Parathyroid adenoma (tissue), 2 donors: Measurements from ENCODE around the gene DIPK1A.
"Not testable (repeated sequence)": the region's sequence is repeated elsewhere in the genome, so short reads cannot be mapped to it uniquely, and the experiment has no call there.

Experiments
- H2AFZ ChIP-seq: fragments of 300-600 bp; sonication (generic); one replicate; pipeline ENCODE4 v1.7.0; 2017; ENCODE audit warnings: antibody characterized with exemption, mild to moderate bottlenecking
- H3K27ac ChIP-seq: fragments of 300-600 bp; sonication (generic); one replicate; pipeline ENCODE4 v1.7.0; 2017
- H3K27me3 ChIP-seq: fragments of 300-600 bp; sonication (generic); one replicate; pipeline ENCODE4 v1.7.0; 2017; ENCODE audit warnings: low read length; ENCODE audit not compliant: control insufficient read depth, insufficient read depth
- H3K36me3 ChIP-seq: fragments of 300-600 bp; sonication (generic); one replicate; pipeline ENCODE4 v1.7.0; 2017; ENCODE audit warnings: low read length; ENCODE audit not compliant: control insufficient read depth, insufficient read depth
- H3K4me1 ChIP-seq: fragments of 300-600 bp; sonication (generic); one replicate; pipeline ENCODE4 v1.7.0; 2017; ENCODE audit warnings: control low read depth
- H3K4me2 ChIP-seq: fragments of 300-600 bp; sonication (generic); one replicate; pipeline ENCODE4 v1.7.0; 2017; ENCODE audit warnings: low read length
- H3K4me3 ChIP-seq: fragments of 300-600 bp; sonication (generic); one replicate; pipeline ENCODE4 v1.7.0; 2017; ENCODE audit warnings: low read depth, low read length
- H3K79me2 ChIP-seq: fragments of 300-600 bp; sonication (generic); one replicate; pipeline ENCODE4 v1.7.0; 2017; ENCODE audit warnings: control low read depth
- H3K9ac ChIP-seq: fragments of 300-600 bp; sonication (generic); one replicate; pipeline ENCODE4 v1.7.0; 2017; ENCODE audit warnings: mild to moderate bottlenecking
- H3K9me3 ChIP-seq: fragments of 300-600 bp; sonication (generic); one replicate; pipeline ENCODE4 v1.7.0; 2017; ENCODE audit warnings: low read length; ENCODE audit not compliant: control insufficient read depth
- TF ChIP-seq, protein P1 (sequence below): fragments of 300-600 bp; sonication (generic); IDR thresholded peaks from one replicate; pipeline ENCODE4 v1.7.0; 2017; ENCODE audit warnings: antibody characterized with exemption, mild to moderate bottlenecking
- donor health status: primary hyperparathyroidism.

Gene DIPK1A

DNA sequence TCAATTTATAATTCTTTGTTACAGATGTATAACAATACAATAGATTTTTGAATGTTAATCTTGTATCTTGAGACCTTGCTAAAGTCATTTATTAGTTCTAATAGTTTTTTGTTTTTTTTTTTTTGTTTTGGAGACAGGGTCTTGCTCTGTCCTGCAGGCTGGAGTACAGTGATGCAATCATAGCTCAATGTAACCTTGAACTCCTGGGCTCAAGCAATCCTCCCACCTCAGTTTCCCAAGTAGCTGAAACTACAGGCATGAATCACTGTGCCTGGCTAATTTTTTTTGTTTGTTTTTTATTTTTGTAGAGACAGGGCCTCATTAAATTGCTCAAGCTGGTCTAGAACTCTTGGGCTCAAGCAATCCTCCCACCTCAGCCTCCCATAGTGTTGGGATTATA is 26.2 kb upstream of the DIPK1A start:
- Histone ChIP-seq H3K27me3 (no peaks in the 10 kb centered on the region), H3K79me2 (no peaks in the 10 kb centered on the region), H3K4me2 (no peak overlapping the region), H3K4me1 (no peaks in the 10 kb centered on the region), H3K36me3 (no peaks in the 10 kb centered on the region), H3K4me3 (no peak overlapping the region), H3K9me3 (no peaks in the 10 kb centered on the region), H3K27ac (no peak overlapping the region), H2AFZ (no peak overlapping the region), H3K9ac (no peak overlapping the region)
- TF ChIP-seq, protein P1, sequence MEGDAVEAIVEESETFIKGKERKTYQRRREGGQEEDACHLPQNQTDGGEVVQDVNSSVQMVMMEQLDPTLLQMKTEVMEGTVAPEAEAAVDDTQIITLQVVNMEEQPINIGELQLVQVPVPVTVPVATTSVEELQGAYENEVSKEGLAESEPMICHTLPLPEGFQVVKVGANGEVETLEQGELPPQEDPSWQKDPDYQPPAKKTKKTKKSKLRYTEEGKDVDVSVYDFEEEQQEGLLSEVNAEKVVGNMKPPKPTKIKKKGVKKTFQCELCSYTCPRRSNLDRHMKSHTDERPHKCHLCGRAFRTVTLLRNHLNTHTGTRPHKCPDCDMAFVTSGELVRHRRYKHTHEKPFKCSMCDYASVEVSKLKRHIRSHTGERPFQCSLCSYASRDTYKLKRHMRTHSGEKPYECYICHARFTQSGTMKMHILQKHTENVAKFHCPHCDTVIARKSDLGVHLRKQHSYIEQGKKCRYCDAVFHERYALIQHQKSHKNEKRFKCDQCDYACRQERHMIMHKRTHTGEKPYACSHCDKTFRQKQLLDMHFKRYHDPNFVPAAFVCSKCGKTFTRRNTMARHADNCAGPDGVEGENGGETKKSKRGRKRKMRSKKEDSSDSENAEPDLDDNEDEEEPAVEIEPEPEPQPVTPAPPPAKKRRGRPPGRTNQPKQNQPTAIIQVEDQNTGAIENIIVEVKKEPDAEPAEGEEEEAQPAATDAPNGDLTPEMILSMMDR: no peak

DNA sequence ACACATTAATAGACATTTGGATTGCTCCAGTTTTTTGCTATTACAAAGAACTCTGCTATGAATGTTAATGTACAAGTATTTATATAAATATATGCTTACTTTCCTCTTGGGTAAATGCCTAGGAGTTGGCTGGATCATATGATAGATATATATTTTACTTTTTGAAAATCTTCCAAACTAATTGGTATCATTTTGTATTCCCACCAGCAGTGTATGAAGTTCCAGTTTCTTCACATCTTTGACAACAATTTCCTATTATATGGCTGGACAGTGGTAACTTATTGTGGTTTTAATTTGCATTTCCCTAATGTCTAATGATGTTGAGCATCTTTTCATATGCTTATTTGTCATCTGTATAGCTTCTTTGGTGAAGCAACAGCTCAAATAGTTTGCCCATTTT is 23.8 kb upstream of the DIPK1A start:
- Histone ChIP-seq H3K4me3 (no peak overlapping the region), H2AFZ (no peak overlapping the region), H3K4me2 (no peak overlapping the region), H3K79me2 (no peaks in the 10 kb centered on the region), H3K9ac (no peak overlapping the region), H3K27me3 (no peaks in the 10 kb centered on the region), H3K27ac (no peak overlapping the region), H3K36me3 (no peaks in the 10 kb centered on the region), H3K4me1 (no peaks in the 10 kb centered on the region), H3K9me3 (no peaks in the 10 kb centered on the region)
- TF ChIP-seq, protein P1: no peak

DNA sequence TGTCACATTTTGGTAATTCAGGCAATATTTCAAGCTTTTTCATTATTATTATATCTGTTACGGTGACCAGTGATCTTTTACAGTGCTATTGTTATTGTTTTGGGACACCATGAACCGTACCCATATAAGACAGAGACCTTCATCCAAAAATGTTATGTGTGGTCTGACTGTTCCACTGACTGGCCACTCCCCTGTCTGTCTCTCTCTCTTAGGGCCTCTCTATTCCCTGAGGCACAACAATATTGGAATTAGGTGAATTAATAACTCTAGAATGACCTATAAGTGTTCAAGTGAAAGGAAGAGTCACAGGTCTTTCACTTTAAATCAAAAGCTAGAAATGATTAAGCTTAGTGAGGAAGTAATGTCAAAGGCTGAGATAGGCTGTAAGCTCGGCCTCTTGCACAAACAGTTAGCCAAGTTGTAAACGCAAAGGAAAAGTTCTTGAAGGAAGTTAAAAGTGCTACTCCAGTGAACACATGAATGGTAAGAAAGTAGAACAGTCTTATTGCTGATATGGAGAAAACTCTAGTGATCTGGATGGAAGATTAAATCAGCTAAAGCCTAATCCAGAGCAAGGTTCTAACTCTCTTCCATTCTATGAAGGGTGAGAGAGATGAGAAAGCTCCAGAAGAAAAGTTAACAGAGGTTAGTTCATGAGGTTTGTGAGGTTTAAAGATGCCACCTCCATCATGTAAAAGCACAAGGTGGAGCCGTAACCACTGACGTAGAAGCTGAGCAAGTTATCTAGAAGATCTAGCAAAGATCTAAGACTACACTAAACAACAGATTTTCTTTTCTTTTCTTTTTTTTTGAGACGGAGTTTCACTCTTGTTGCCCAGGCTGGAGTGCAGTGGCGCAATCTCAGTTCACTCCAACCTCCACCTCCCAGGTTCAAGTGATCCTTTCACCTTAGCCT is 19.7 kb upstream of the DIPK1A start:
- Histone ChIP-seq H2AFZ (peak overlapping the region; percentile 44), H3K27me3 (no peaks in the 10 kb centered on the region), H3K27ac (no peak overlapping the region), H3K79me2 (no peaks in the 10 kb centered on the region), H3K9me3 (no peaks in the 10 kb centered on the region), H3K4me2 (no peak overlapping the region), H3K4me1 (no peaks in the 10 kb centered on the region), H3K4me3 (no peak overlapping the region), H3K36me3 (no peaks in the 10 kb centered on the region), H3K9ac (no peak overlapping the region)
- TF ChIP-seq, protein P1: no peak

DNA sequence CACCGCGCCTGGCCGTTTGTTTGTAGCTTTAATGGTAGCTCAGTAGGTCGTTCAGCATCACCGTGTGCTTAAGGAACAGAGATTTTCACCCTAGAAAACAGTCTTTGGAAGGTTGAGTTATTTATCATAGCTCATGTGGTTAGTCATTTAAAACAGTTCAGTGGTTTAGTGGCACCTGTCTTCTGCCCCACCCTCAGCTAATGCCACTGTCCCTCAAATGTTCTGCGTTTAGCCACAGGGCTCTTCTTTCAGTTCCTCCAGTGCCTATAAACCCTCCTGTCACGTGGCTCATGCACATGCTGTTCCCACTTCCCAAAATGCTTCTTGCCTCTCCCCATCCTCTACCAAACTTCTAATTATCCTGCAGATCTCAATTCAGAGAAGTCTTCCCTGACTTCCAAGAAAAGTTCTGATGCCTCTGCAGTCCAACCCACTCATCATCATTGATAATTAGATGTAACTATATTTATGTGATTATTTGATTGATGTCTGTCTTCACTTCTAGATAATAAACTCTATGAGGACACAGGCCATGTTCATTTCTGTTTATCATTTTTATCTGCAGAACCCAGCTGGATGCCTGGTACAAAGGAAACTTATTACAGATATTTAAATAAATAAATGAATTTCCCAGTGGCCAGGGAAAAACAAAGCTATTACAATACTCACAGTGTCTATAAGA is 14.4 kb upstream of the DIPK1A start:
- Histone ChIP-seq H3K27ac (no peak overlapping the region), H3K4me1 (no peaks in the 10 kb centered on the region), H3K79me2 (no peaks in the 10 kb centered on the region), H3K27me3 (no peaks in the 10 kb centered on the region), H3K4me2 (no peak overlapping the region), H3K4me3 (no peak overlapping the region), H3K9ac (no peak overlapping the region), H2AFZ (no peak overlapping the region), H3K36me3 (no peaks in the 10 kb centered on the region), H3K9me3 (no peaks in the 10 kb centered on the region)
- TF ChIP-seq, protein P1: no peak

DNA sequence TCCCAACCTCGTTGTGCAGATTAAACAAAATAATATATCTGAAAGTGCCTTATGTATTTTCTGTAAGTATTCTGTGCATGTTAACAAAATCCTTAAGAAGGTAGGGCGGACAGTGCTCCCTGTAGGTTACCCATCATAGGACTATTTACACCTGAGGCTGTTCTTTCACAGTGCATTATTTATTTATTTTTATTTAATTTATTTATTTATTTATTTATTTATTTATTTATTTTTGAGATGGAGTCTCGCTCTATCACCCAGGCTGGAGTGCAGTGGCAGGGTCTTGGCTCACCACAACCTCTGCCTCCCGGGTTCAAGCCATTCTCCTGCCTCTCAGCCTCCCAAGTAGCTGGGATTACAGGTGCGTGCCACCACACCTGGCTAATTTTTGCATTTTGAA is 12.8 kb upstream of the DIPK1A start:
- not testable (repeated sequence) for H3K9me3 ChIP-seq, H3K27ac ChIP-seq

More for the DNA sequence above, 12.8 kb upstream of the DIPK1A start:
- not testable (repeated sequence) for H3K4me2 ChIP-seq, H3K9ac ChIP-seq, H3K79me2 ChIP-seq, H2AFZ ChIP-seq, H3K4me3 ChIP-seq, H3K27me3 ChIP-seq, H3K36me3 ChIP-seq, H3K4me1 ChIP-seq
